Dendritic cell treated with granulocyte-macrophage colony-stimulating factor and Interleukin-4, amounts not matched to agents 40 ng/mL and 50 ng/mL, for 4 days (primary cell): ENCODE data around the gene NTF4.
A peak's percentile ranks its signal among the peaks of the same experiment; 100 is the strongest.
"Not testable (repeated sequence)": the region's sequence is repeated elsewhere in the genome, so short reads cannot be mapped to it uniquely, and the experiment has no call there.

Experiments used
- H3K27ac Mint-ChIP-seq: one replicate; pipeline ENCODE4 v1.8.0; 2022; ENCODE audit warnings: mild to moderate bottlenecking, mixed read lengths
- H3K27me3 Mint-ChIP-seq: one replicate; pipeline ENCODE4 v1.8.0; 2022; ENCODE audit warnings: mild to moderate bottlenecking, mixed read lengths
- H3K36me3 Mint-ChIP-seq: one replicate; pipeline ENCODE4 v1.8.0; 2022; ENCODE audit warnings: low read depth, mixed read lengths
- H3K4me1 Mint-ChIP-seq: one replicate; pipeline ENCODE4 v1.8.0; 2022; ENCODE audit warnings: low read depth, mixed read lengths
- H3K4me3 Mint-ChIP-seq: one replicate; pipeline ENCODE4 v1.8.0; 2022; ENCODE audit warnings: mild to moderate bottlenecking, moderate library complexity, mixed read lengths
- H3K9me3 Mint-ChIP-seq: one replicate; pipeline ENCODE4 v1.8.0; 2022; ENCODE audit warnings: mixed read lengths
- intact Hi-C: fragments of 100-400 bp; cut with micrococcal nuclease; formaldehyde crosslinking; loops from one replicate; pipeline ENCODE4 v1.15.0; 2022

Gene NTF4

GRCh38 chr19:49056902-49057596 lies 7.6 kb downstream of the NTF4 start:
- intact Hi-C loops, H3K27ac Mint-ChIP-seq, H3K36me3 Mint-ChIP-seq, H3K9me3 Mint-ChIP-seq: not testable (repeated sequence)
- H3K27me3 Mint-ChIP-seq, result peaks cover 86% of the 10 kb centered on the region
- peaks cover 24% of the 10 kb centered on the region for H3K4me1 Mint-ChIP-seq
- H3K4me3 Mint-ChIP-seq, result peak overlapping the region; percentile 80

- H3K9me3 Mint-ChIP-seq, result no peaks in the 10 kb centered on the region
- intact Hi-C loops, result no loop called here
- no peaks in the 10 kb centered on the region for H3K36me3 Mint-ChIP-seq
- peak overlapping the region; percentile 80 for H3K4me3 Mint-ChIP-seq
- peaks cover 24% of the 10 kb centered on the region for H3K4me1 Mint-ChIP-seq
- H3K27me3 Mint-ChIP-seq, result peaks cover 78% of the 10 kb centered on the region
- no peak overlapping the region for H3K27ac Mint-ChIP-seq
These were observed 8.3 kb downstream of the NTF4 start for GRCh38 chr19:49056101-49056901.

GRCh38 chr19:49050376-49051033 lies 14.1 kb downstream of the NTF4 start:
- peaks cover 31% of the 10 kb centered on the region for H3K27me3 Mint-ChIP-seq
- H3K9me3 Mint-ChIP-seq, H3K4me1 Mint-ChIP-seq, H3K4me3 Mint-ChIP-seq, H3K27ac Mint-ChIP-seq, intact Hi-C loops, H3K36me3 Mint-ChIP-seq: not testable (repeated sequence)

GRCh38 chr19:49049834-49050233 lies 14.8 kb downstream of the NTF4 start:
- H3K4me1 Mint-ChIP-seq, H3K36me3 Mint-ChIP-seq, H3K4me3 Mint-ChIP-seq, intact Hi-C loops, H3K9me3 Mint-ChIP-seq, H3K27ac Mint-ChIP-seq: not testable (repeated sequence)
- peaks cover 27% of the 10 kb centered on the region for H3K27me3 Mint-ChIP-seq

- H3K27ac Mint-ChIP-seq, intact Hi-C loops: not testable (repeated sequence)
- peaks cover 22% of the 10 kb centered on the region for H3K27me3 Mint-ChIP-seq
These were observed 15.6 kb downstream of the NTF4 start, which contains the start of gene CGB8 for GRCh38 chr19:49049011-49049410. TSS of gene CGB8 (minus strand) at chr19:49049111. CDS start at chr19:49048739, 372 bp downstream.

GRCh38 chr19:49043548-49043947 lies 21.1 kb downstream of the NTF4 start, which contains the start of gene CGB5:
TSS of gene CGB5 (plus strand) at chr19:49043848. CDS start at chr19:49044210, 362 bp downstream.
- H3K27ac Mint-ChIP-seq, H3K4me1 Mint-ChIP-seq, intact Hi-C loops, H3K36me3 Mint-ChIP-seq, H3K4me3 Mint-ChIP-seq, H3K9me3 Mint-ChIP-seq: not testable (repeated sequence)
- peaks cover 13% of the 10 kb centered on the region for H3K27me3 Mint-ChIP-seq

More at GRCh38 chr19:49049011-49049410, 15.6 kb downstream of the NTF4 start, which contains the start of gene CGB8:
- not testable (repeated sequence) for H3K4me1 Mint-ChIP-seq, H3K9me3 Mint-ChIP-seq, H3K4me3 Mint-ChIP-seq, H3K36me3 Mint-ChIP-seq

GRCh38 chr19:49042666-49043065 lies 22.0 kb downstream of the NTF4 start:
- H3K27ac Mint-ChIP-seq, intact Hi-C loops, H3K36me3 Mint-ChIP-seq: not testable (repeated sequence)

GRCh38 chr19:49042177-49042576 lies 22.4 kb downstream of the NTF4 start:
- intact Hi-C loops, result no loop called here
- no peak overlapping the region for H3K27ac Mint-ChIP-seq
- H3K36me3 Mint-ChIP-seq, result no peaks in the 10 kb centered on the region
- H3K4me3 Mint-ChIP-seq, result no peak overlapping the region
- H3K9me3 Mint-ChIP-seq, result no peaks in the 10 kb centered on the region
- peaks cover 12% of the 10 kb centered on the region for H3K27me3 Mint-ChIP-seq
- no peaks in the 10 kb centered on the region for H3K4me1 Mint-ChIP-seq

More at GRCh38 chr19:49042666-49043065, 22.0 kb downstream of the NTF4 start:
- H3K4me3 Mint-ChIP-seq, H3K9me3 Mint-ChIP-seq, H3K4me1 Mint-ChIP-seq: not testable (repeated sequence)
- peaks cover 13% of the 10 kb centered on the region for H3K27me3 Mint-ChIP-seq

GRCh38 chr19:49039736-49040135 lies 24.9 kb downstream of the NTF4 start:
- H3K4me3 Mint-ChIP-seq, intact Hi-C loops, H3K9me3 Mint-ChIP-seq, H3K36me3 Mint-ChIP-seq, H3K4me1 Mint-ChIP-seq, H3K27ac Mint-ChIP-seq: not testable (repeated sequence)
- peaks cover 11% of the 10 kb centered on the region for H3K27me3 Mint-ChIP-seq

GRCh38 chr19:49038557-49039276 lies 25.9 kb downstream of the NTF4 start:
- H3K27ac Mint-ChIP-seq, intact Hi-C loops, H3K4me3 Mint-ChIP-seq, H3K36me3 Mint-ChIP-seq, H3K9me3 Mint-ChIP-seq, H3K4me1 Mint-ChIP-seq: not testable (repeated sequence)
- peaks cover 11% of the 10 kb centered on the region for H3K27me3 Mint-ChIP-seq

GRCh38 chr19:49038111-49038510 lies 26.5 kb downstream of the NTF4 start:
- intact Hi-C loops, H3K36me3 Mint-ChIP-seq, H3K4me3 Mint-ChIP-seq, H3K9me3 Mint-ChIP-seq, H3K27ac Mint-ChIP-seq, H3K4me1 Mint-ChIP-seq: not testable (repeated sequence)
- H3K27me3 Mint-ChIP-seq, result peaks cover 11% of the 10 kb centered on the region

- H3K4me1 Mint-ChIP-seq, H3K9me3 Mint-ChIP-seq, H3K36me3 Mint-ChIP-seq, intact Hi-C loops, H3K27ac Mint-ChIP-seq, H3K4me3 Mint-ChIP-seq: not testable (repeated sequence)
- H3K27me3 Mint-ChIP-seq, result peaks cover 11% of the 10 kb centered on the region
These were observed 27.8 kb downstream of the NTF4 start, which contains the start of gene CGB1 for GRCh38 chr19:49036815-49037214. TSS of gene CGB1 (minus strand) at chr19:49036895. CDS start at chr19:49036711, 184 bp downstream.

- H3K36me3 Mint-ChIP-seq, intact Hi-C loops, H3K9me3 Mint-ChIP-seq, H3K4me3 Mint-ChIP-seq, H3K27ac Mint-ChIP-seq, H3K4me1 Mint-ChIP-seq: not testable (repeated sequence)
- peaks cover 32% of the 10 kb centered on the region for H3K27me3 Mint-ChIP-seq
These were observed 32.8 kb downstream of the NTF4 start, which contains the start of gene CGB2 for GRCh38 chr19:49031642-49032301. TSS of gene CGB2 (plus strand) at chr19:49031890. CDS start at chr19:49032096, 206 bp downstream.
